NCI-H2196 (cell line): Measurements from ENCODE around the gene FOXL2.

Experiments
- DNase-seq: peaks from one replicate; lab custom pipeline; 2025; ENCODE audit not compliant: unreplicated experiment; lab: John Stamatoyannopoulos, UW

The FOXL2 gene

GRCh38 chr3:138945709-138946662 lies 951 bp downstream of the FOXL2 start:
- peak; percentile 72 for DNase-seq

DNA sequence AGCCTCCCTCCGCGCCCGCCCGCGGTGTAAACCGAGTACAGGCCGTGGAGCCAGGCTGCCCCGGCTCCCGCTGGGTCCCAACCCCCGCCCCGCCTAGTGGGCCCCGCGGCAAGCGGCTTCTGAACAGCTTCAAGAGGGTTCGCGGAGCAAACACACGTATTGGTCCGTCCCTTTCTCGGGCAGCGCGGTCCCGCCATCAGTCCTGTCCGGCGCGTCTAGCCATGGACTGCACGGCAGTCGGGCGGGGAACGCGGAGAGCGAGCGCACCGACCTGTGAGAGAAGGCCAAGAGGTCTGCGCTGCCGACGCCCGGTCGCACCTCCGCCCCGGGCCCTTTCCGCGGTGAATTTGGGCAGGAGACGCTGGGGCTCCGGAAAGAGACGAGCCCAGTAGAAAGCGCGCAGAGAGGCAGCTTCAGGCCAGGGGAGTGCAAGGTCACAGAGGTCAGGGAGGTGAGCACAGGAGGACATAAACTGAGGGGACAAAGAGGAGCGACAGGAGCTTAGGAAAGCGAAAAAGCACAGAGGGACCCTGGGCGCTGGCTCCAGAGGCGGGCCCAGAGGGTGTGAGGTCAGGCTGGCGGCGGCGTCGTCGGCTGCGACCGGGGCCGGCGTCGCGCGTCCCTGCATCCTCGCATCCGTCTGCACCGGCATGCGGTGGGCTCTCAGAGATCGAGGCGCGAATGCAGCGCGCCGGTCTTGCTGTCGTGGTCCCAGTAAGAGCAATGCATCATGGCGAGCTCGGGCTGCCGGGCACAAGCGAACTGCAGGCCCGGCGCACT lies 1.8 kb downstream of the FOXL2 start:
- DNase-seq = no peak

DNA sequence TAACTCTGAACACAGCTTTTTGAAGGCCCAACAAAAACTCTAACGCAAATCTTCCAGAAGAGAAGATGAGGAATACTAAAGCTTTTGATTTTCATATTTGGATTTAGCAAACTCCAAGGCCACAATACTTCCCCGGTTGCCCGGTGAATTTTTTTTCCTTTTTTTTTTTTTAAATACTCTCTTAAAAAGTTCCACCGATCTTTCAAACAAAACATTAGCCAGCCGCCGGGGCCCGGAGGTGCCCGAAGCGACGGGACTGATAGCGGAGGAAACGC lies 2.3 kb downstream of the FOXL2 start:
- DNase-seq = no peak

DNA sequence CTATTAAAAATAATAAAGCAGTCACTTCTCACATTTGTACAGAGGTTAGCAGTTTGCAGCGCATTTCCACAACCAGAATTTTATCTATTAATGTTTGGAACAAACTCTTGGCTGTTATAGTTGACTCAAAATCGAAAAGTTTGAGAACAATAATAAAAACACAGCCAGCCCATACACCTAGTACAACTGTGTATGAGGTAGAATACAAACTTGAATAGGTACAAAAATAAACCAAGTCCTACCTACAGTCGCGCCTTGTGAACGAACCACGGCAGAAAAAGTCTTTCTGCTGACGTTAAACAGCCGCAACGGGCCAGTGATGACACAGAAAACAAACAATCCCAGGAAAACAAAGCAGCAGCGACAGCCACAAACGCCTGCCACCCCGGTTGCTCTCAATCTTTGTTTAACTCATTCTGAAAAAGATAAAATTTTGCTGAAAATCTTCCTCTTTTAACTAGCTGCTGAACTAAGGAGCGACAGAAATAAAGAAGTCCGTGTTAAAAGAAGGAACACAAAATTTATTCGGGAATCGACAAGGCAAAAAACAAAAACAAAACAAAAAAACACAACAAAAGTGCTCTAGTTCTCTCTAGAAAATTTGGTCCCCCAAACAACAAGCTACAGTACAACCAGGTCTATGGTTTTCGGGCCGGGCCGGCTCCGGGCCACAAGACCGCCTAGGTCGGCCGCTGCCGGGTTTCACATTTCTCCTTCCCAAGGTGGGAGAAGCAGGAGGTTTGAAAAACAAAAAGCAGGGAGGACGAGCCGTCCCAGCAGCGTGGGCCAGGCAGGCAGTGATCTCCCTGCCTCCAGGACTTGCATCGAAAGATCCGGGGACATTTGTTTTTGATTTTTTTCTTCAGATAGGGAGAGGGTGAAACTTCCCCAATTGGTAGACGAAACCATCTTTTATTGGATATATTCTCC lies 2.9 kb downstream of the FOXL2 start:
- DNase-seq = no peak

DNA sequence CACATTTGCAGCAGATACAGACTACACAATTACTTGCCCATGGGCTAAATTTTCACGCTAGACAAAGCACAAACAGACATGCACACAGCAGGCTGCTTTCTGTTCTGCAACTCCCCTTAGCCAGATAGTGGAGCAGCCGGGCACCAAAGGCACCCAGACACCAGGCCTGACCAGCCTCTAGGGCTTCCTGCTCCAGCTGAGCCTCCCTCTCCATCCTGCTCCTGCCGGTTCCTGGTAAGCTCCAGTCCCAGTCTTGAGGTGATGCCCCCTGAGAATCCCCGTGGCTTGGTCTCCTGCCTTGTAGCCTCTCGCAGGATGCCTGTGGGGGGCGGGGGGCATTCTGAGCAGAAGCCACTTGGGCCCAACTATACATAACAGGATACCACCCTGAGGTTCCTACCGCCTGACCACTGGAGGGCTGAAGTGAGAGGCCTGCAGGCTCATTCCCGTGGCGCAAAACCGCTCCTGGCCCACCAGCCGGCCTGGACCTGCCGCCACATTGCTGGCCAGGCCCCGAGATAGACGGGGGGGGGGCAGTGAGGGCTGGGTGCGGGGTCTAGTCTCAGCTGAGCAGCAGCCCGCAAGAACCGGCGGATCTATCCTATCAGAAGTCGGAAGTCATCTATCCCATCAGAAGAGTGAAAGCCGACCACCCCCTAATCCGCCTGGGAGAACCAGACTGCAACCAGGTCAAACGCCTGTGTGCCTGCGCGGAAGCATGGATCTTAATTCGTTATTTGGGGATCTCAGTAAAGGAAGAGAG lies 3.9 kb downstream of the FOXL2 start:
- DNase-seq = no peak

DNA sequence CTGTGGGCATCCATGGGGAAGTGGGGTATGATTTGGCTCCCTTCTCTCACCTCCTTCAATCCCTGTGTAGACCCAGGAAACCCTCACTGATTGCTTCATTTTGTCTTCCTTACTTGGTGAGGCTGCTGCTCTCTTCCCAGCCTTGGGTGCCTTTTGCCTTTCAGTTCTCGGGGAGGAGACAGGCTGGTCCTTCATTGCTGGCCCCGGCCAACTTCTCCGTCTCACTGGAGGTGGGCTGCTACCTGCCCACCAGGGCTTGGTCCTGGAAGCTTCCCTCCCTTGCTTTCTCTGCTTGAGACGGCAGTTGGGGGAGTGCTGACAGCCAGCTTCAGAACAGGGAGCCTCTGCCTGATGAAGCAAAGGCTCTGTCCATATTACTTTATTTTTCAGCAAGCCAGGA lies 4.7 kb downstream of the FOXL2 start:
- no peak for DNase-seq

GRCh38 chr3:138941259-138941885 lies 5.6 kb downstream of the FOXL2 start:
- DNase-seq = no peak

- no peak for DNase-seq
These were observed 6.5 kb downstream of the FOXL2 start for GRCh38 chr3:138940446-138940845.

- DNase-seq = no peak
These were observed 7.2 kb downstream of the FOXL2 start for GRCh38 chr3:138939561-138940241.

GRCh38 chr3:138938877-138939560 lies 7.9 kb downstream of the FOXL2 start:
- no peak for DNase-seq

DNA sequence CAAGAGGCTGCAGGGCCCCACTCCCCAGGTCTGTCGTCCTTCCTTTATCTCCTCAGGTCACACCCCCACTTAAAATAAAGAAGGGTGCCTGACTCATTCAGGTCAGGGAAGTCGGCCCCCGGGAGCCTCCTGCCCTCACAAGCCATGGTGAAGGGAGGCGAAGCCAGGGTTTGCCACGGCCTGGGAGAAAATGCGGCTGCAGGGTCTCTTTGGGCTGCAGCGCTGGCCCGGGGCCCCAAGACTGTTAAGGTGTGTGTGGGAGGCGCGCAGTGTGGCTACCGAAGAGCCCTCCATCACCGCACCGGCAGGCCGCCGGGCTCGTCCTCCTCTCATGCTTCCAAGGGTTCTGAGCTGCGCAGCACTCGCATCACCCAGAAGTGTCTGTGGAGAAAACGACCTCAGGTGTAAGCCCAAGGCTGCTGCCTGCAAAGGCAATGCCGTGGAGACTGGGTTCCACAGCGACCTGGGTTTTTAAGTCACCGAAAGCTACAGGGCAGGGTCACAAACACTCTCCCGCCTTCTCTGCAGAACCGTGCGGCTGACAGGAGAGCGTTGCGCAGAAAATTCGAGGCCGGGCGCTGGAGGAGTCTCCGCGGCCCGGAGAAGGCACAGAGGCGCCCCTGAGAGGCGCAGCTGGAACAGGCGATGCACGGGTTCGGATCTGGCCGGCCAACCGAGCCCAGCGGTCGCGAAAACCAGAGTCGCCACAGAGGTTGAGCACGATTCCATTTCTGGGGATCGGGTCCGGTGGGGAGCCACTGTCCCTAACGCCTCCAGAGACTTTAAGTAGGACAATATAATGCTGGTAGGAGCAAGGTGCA lies 8.7 kb downstream of the FOXL2 start:
- no peak for DNase-seq

- DNase-seq = no peak
These were observed 9.3 kb downstream of the FOXL2 start for GRCh38 chr3:138937690-138938055.

- no peak for DNase-seq
These were observed 9.9 kb downstream of the FOXL2 start for GRCh38 chr3:138936741-138937689.

DNA sequence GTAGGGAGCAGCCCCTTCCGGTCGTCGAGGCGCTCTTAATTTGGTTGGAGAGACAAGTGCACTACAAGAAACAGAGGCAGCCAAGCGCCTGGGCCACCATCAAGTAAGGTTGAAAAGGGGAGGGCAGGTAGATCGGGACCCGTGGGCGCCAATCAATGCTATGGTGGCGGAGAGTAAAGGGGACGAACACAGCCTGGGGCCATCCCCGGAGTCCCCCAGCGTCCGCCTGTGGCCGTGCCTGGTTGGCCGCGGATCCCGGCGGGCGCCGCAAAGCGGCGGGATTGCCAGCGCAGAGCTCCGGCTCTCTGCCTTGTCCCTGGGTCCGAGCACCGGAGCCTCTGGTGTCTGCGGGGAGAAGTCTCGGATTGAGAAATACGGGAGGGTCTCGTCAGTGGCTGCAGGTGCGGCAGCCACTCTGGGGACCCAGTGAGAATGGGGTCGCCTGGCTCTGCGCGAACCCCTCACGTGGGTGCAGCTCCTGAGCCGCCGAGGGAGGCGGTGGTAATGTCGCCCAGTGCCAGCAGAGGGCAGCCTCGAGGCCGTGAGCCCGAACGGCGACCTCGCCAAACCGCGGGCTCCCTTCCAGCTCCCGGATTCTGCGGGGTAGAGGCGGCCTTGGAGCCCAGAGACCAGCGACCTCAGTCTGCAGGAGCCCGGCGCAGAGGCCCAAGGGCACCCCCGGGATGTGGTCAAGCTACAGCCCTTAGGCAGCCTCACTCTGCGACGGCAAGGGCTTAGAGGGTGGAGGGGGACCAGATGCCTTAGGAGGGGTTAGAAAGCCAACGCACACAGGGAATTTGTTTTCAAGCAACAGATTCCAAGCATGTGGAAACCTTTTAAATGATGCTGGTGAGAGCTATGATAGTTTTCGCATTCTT lies 10.8 kb downstream of the FOXL2 start:
- DNase-seq = peak; percentile 77

DNA sequence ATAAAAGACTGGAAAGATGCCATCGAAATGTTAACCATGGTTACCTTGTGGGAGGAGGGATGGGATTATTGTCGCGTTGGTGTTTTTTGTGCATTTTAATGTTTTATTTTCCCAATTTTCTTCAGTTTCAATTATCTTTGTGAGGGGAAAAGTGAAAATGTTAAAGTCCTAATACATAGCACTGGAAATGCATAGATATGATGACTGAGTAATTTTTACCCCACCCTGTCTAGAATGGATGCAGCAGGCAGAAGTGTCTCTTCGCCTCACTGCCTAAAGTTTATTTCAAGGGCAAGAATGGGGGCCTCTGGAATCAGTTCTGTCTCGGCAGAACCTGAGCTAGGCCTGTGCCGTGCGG lies 11.5 kb downstream of the FOXL2 start:
- no peak for DNase-seq
